Astrocyte of the spinal cord (primary cell): ENCODE data around the gene DSTYK.
"Not testable (repeated sequence)": the region's sequence is repeated elsewhere in the genome, so short reads cannot be mapped to it uniquely, and the experiment has no call there.

Experiments used
- DNase-seq: peaks from one replicate; pipeline ENCODE4 v3.0.0; 2011; ENCODE audit warnings: low read depth, low spot score
- H3K4me3 ChIP-seq: 2 replicates; pipeline ENCODE4 v1.5.1; 2011; ENCODE audit warnings: low read depth, mild to moderate bottlenecking, low read length, moderate library complexity
- in situ Hi-C: cut with HindIII; loops from 2 replicates; pipeline ENCODE4 v1.10.0; 2017; ENCODE audit warnings: low sequenced_read_pairs
- TF ChIP-seq, protein P1 (sequence below): IDR thresholded peaks from 2 replicates; pipeline ENCODE4 v1.5.1; 2012; ENCODE audit warnings: low read depth, mild to moderate bottlenecking, low read length, inconsistent platforms

DSTYK gene

DNA sequence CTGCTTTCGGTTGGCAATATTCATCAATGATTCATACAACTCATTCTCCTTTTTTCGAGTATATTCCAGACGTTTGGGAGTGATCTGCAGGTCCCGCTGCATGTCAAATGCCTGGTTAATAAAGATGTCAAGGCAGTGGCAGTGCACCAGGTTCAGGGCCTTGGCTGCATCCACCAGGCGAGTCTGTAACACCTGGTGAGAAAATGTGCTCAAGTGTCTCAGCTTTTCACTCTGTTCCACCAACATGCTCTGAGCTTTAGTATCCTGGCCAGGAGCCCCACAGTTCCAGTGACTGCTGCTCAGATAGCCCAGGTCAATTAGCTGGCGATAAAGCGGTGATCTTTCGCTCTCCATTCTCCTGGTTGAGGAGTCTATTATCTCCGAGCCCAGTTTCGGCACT lies 42.3 kb downstream of the DSTYK start:
- DNase-seq: no peak
- H3K4me3 ChIP-seq: no peak overlapping the region
- TF ChIP-seq, protein P1, sequence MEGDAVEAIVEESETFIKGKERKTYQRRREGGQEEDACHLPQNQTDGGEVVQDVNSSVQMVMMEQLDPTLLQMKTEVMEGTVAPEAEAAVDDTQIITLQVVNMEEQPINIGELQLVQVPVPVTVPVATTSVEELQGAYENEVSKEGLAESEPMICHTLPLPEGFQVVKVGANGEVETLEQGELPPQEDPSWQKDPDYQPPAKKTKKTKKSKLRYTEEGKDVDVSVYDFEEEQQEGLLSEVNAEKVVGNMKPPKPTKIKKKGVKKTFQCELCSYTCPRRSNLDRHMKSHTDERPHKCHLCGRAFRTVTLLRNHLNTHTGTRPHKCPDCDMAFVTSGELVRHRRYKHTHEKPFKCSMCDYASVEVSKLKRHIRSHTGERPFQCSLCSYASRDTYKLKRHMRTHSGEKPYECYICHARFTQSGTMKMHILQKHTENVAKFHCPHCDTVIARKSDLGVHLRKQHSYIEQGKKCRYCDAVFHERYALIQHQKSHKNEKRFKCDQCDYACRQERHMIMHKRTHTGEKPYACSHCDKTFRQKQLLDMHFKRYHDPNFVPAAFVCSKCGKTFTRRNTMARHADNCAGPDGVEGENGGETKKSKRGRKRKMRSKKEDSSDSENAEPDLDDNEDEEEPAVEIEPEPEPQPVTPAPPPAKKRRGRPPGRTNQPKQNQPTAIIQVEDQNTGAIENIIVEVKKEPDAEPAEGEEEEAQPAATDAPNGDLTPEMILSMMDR: no peak
- in situ Hi-C loops: no loop called here

DNA sequence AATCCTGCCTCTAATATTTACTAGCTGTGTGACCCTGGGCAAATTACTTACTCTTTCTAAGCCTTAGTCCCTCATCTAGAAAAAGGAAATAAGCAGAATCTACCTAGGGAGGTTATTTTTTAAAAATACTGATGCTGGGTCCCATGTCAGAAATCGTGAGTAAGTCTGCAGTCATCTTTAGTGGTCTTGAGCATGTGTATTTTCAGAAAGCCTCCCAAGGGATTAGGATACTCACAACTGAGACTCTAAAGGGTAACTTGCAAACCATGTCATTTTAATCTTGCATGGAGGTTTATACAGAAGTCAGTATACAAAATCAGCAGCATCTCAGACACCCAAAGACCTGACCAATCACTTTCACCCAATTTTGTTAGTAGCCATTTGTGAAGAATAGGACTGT lies 43.2 kb downstream of the DSTYK start:
- in situ Hi-C loops: no loop called here
- H3K4me3 ChIP-seq: no peak overlapping the region
- peak; percentile 22 for DNase-seq
- TF ChIP-seq, protein P1: no peak

DNA sequence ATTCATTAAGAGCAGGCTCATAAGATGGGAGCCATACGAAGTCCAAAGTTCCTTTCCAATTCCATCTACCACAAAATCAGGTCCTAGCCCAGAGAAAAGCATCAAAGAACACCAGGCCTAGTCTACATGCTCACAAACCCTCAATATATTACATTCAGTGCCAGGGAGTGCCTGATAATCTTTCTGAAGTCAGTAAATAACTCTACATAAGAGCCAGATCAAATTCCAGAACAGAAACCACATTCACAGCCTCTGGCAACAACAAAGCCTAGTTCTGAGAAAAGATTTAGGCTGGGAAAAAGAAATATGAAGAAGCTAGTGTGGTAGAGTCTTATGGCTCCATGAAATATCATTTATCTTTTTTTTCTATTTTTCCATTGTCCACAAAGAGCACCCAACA lies 49.2 kb downstream of the DSTYK start:
- TF ChIP-seq, protein P1: no peak
- in situ Hi-C loops: no loop called here
- H3K4me3 ChIP-seq: no peak overlapping the region
- no peak for DNase-seq

DNA sequence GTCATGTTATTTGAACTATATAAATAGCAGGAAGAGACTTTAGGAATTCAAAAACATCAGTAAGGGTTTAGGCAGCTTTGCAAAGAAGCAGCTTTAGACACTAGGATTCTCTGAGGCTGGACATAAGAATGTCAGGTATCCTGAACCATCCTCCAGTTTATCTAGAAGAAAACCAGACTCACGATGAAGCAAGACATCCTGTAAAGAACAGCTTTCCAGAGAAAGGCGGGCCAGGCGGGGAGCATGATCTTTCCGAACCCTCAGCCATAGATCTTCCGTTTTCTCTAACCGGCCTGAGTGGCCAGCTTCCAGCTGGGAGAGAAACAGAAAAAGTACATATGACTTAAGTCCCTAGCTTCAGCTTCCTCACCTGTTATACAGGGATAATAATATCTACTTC lies 50.4 kb downstream of the DSTYK start:
- in situ Hi-C loops: no loop called here
- TF ChIP-seq, protein P1: no peak
- H3K4me3 ChIP-seq: no peak overlapping the region
- DNase-seq: no peak

- in situ Hi-C loops: no loop called here
- no peak overlapping the region for H3K4me3 ChIP-seq
- TF ChIP-seq, protein P1: no peak
- no peak for DNase-seq
These were observed 53.4 kb downstream of the DSTYK start for GRCh38 chr1:205158048-205158616.

GRCh38 chr1:205155665-205156377 lies 55.7 kb downstream of the DSTYK start:
- DNase-seq, H3K4me3 ChIP-seq, in situ Hi-C loops: not testable (repeated sequence)

DNA sequence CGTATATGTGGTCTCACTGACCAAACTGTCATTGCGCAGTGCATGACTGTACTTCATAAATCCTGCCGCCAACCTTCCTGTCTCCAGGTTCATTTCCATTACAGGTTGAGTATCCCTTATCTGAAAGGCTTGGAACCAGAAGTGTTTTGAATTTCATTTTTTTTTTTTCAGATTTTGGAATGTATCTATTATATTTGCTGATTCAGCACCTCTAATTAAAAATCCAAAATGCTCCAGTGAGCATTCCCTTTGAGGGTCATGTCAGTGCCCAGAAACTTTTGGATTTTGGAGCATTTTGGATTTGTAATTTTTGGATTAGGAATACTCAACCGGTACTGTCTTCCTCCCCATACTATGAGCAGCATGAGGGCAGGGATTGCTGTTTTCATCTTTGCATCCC lies 59.0 kb downstream of the DSTYK start:
- in situ Hi-C loops: no loop called here
- DNase-seq: no peak
- TF ChIP-seq, protein P1: no peak
- no peak overlapping the region for H3K4me3 ChIP-seq
